ENCODE measurements around the gene TAS2R39.
"Not testable (repeated sequence)": the region's sequence is repeated elsewhere in the genome, so short reads cannot be mapped to it uniquely, and the experiment has no call there.

The TAS2R39 gene

DNA sequence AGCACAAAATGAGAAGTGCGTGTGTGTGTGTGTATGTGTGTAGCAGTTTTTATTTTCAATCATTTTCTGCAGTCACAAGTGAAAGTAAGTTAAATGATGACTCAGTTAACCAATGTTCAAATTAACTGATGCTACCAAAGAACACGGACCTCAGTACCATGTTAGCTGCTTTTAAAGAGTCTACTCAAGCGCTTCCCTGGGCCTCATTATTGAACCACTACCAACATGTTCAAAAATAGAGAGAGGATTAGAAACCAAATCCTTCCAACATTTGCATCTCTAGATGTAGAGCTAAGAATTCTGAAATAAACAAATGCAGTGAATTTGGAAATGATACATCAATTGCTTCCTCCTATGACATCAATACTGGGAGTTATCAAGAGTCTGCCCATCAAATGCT lies at the start of gene TAS2R39:
TAS2R39 (plus strand) TSS at position 396 of the 400 bp plus-strand sequence; CDS start at position 396, 0 bp downstream.
- H3K27ac ChIP-seq (ENCODE audit: low read length), result no peak within 1 kb of the TSS
- no peak within 1 kb of the TSS for H3K4me3 ChIP-seq (ENCODE audit: low read depth in 1 of 2, low read length in 2 of 2)
- H3K36me3 ChIP-seq (ENCODE audit: control insufficient read depth in 1 of 2, insufficient read depth in 2 of 2, low read length in 2 of 2), result no peaks in the 10 kb centered on the region
- peaks cover 0 to 1% of the 10 kb centered on the region in 2 donors for H3K9me3 ChIP-seq (ENCODE audit: control insufficient read depth in 1 of 2, low read length in 2 of 2)
- H3K4me1 ChIP-seq (ENCODE audit: control insufficient read depth in 1 of 2, insufficient read depth in 2 of 2, low read length in 2 of 2), result no peaks in the 10 kb centered on the region
- H3K27me3 ChIP-seq (ENCODE audit: low read depth, low read length), result no peaks in the 10 kb centered on the region

DNA sequence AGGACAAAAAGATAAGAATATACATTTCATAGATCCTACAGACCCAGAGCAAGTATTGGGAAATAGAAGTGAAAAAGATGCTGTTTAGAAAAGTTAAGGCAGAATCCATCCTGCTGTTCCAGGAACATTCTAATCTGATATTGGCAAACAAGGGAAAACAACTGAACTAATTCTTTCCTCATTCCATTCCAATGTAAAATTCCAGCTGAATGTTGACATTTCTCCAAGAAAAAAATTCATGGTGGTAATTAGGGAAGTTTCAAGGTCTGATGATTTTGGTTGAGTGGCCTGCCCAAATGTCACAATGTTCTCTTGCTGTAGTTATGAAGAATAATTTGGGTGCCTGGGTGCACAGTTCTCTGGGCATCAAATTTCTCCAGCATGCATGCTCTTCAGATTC lies 36.1 kb upstream of the TAS2R39 start:
- Histone ChIP-seq H3K36me3 (ENCODE audit: control insufficient read depth in 1 of 2, insufficient read depth in 2 of 2, low read length in 2 of 2) (no peaks in the 10 kb centered on the region), H3K27me3 (ENCODE audit: low read depth, low read length) (no peaks in the 10 kb centered on the region), H3K27ac (ENCODE audit: low read length) (no peak overlapping the region), H3K9me3 (ENCODE audit: control insufficient read depth in 1 of 2, low read length in 2 of 2) (peaks cover 0 to 4% of the 10 kb centered on the region in 2 donors), H3K4me3 (ENCODE audit: low read depth in 1 of 2, low read length in 2 of 2) (no peak overlapping the region), H3K4me1 (ENCODE audit: control insufficient read depth in 1 of 2, insufficient read depth in 2 of 2, low read length in 2 of 2) (no peaks in the 10 kb centered on the region)

DNA sequence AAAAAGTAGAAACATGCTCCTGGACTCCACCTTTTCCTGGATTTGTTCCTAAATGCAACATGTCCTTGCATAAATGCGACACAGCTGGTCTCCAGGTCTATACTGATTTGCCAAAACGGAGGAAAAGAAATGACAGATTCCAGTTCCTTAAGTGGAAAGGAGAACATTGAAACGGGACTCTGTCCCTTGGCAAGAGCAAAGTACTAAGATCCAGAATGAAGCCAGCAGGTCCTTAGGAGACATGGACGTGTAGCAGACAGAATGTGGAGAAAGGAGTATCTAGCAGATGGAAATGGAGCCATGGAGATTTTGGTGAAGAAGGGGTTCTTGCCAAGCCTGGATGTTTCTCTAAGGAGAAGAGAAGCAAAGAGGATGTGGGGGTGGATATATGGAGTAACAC lies 35.2 kb upstream of the TAS2R39 start:
- no peak overlapping the region for H3K4me3 ChIP-seq (ENCODE audit: low read depth in 1 of 2, low read length in 2 of 2)
- no peaks in the 10 kb centered on the region for H3K36me3 ChIP-seq (ENCODE audit: control insufficient read depth in 1 of 2, insufficient read depth in 2 of 2, low read length in 2 of 2)
- no peak overlapping the region for H3K27ac ChIP-seq (ENCODE audit: low read length)
- H3K27me3 ChIP-seq (ENCODE audit: low read depth, low read length), result no peaks in the 10 kb centered on the region
- H3K9me3 ChIP-seq (ENCODE audit: control insufficient read depth in 1 of 2, low read length in 2 of 2), result peaks cover 0 to 4% of the 10 kb centered on the region in 2 donors
- no peaks in the 10 kb centered on the region for H3K4me1 ChIP-seq (ENCODE audit: control insufficient read depth in 1 of 2, insufficient read depth in 2 of 2, low read length in 2 of 2)

DNA sequence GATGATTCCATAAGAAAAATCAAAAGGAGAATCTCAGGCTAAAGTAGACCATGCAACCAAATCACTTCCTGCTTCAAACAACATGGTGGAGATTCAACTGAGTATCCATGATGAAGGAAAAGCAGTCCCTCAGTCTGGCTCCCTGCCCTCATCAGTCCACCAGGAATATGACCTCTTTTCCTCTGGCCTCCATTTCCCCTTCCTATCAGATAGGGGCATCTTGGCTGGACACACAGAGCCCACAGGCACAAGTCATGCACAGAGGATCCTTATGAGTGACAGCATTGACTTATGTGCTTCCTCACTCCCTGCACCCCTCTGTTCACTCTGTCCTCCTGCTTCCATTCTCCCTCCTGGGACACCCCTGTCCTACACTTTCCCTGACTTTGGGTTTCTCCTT lies 34.6 kb upstream of the TAS2R39 start:
- H3K27me3 ChIP-seq (ENCODE audit: low read depth, low read length), result no peaks in the 10 kb centered on the region
- H3K4me1 ChIP-seq (ENCODE audit: control insufficient read depth in 1 of 2, insufficient read depth in 2 of 2, low read length in 2 of 2), result no peaks in the 10 kb centered on the region
- no peak overlapping the region for H3K4me3 ChIP-seq (ENCODE audit: low read depth in 1 of 2, low read length in 2 of 2)
- H3K36me3 ChIP-seq (ENCODE audit: control insufficient read depth in 1 of 2, insufficient read depth in 2 of 2, low read length in 2 of 2), result no peaks in the 10 kb centered on the region
- no peak overlapping the region for H3K27ac ChIP-seq (ENCODE audit: low read length)
- peaks cover 0 to 4% of the 10 kb centered on the region in 2 donors for H3K9me3 ChIP-seq (ENCODE audit: control insufficient read depth in 1 of 2, low read length in 2 of 2)

DNA sequence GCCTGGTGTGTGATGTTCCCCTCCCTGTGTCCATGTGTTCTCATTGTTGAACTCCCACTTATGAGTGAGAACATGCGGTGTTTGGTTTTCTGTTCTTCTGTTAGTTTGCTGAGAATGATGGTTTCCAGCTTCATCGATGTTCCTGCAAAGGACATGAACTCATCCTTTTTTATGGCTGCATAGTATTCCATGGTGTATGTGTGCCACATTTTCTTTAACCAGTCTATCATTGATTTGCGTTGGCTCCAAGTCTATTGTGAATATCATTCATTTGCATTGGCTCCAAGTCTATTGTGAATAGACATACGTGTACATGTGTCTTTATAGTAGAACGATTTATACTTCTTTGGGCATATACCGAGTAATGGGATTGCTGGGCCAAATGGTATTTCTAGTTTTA lies 32.5 kb upstream of the TAS2R39 start:
- not testable (repeated sequence) for H3K27me3 ChIP-seq (ENCODE audit: low read depth, low read length); H3K4me3 ChIP-seq (ENCODE audit: low read depth in 1 of 2, low read length in 2 of 2); H3K36me3 ChIP-seq (ENCODE audit: control insufficient read depth in 1 of 2, insufficient read depth in 2 of 2, low read length in 2 of 2); H3K9me3 ChIP-seq (ENCODE audit: control insufficient read depth in 1 of 2, low read length in 2 of 2); H3K4me1 ChIP-seq (ENCODE audit: control insufficient read depth in 1 of 2, insufficient read depth in 2 of 2, low read length in 2 of 2); H3K27ac ChIP-seq (ENCODE audit: low read length)

DNA sequence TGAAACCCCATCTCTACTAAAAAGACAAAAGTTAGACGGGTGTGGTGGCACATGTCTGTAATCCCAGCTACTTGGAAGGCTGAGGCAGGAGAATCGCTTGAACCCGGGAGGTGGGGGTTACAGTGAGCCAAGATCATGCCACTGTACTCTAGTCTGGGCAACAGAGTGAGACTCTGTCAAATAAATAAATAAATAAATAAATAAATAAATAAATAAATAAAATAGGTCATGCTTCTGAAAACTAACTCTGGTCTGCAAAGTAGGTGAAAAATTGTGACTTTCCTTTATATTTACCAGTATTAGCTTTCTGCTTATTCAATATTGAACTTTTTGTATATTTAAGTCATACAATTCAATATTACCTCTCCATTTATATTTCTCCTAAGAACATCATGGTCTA lies 24.6 kb upstream of the TAS2R39 start:
- not testable (repeated sequence) for H3K27ac ChIP-seq (ENCODE audit: low read length)

DNA sequence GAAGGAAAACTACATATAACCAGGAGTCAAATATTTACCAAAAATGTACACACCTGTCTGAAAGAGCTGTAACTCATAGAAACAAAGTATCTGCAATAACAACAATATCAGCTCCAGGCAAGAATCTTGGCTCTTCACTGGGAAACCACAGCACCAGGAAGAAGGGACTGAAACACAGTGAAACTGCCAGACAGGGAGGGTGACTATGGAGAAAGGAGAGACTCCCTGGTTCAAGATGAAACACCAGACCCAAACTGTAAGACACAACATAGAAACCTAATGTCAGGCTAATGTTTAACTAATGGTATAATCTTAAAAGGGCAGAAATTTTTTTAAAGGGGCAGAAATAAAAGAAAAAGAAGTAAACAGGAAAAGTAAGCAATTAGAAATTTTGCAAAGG lies 11.5 kb upstream of the TAS2R39 start:
- Histone ChIP-seq H3K27ac (ENCODE audit: low read length) (no peak overlapping the region), H3K4me3 (ENCODE audit: low read depth in 1 of 2, low read length in 2 of 2) (peak overlapping the region in 1 of 2 donors; percentile 5), H3K9me3 (ENCODE audit: control insufficient read depth in 1 of 2, low read length in 2 of 2) (peaks cover 0 to 4% of the 10 kb centered on the region in 2 donors), H3K27me3 (ENCODE audit: low read depth, low read length) (no peaks in the 10 kb centered on the region), H3K36me3 (ENCODE audit: control insufficient read depth in 1 of 2, insufficient read depth in 2 of 2, low read length in 2 of 2) (no peaks in the 10 kb centered on the region), H3K4me1 (ENCODE audit: control insufficient read depth in 1 of 2, insufficient read depth in 2 of 2, low read length in 2 of 2) (peaks cover 0 to 7% of the 10 kb centered on the region in 2 donors)

More for the DNA sequence above, 24.6 kb upstream of the TAS2R39 start:
- not testable (repeated sequence) for H3K4me1 ChIP-seq (ENCODE audit: control insufficient read depth in 1 of 2, insufficient read depth in 2 of 2, low read length in 2 of 2); H3K4me3 ChIP-seq (ENCODE audit: low read depth in 1 of 2, low read length in 2 of 2); H3K9me3 ChIP-seq (ENCODE audit: control insufficient read depth in 1 of 2, low read length in 2 of 2); H3K36me3 ChIP-seq (ENCODE audit: control insufficient read depth in 1 of 2, insufficient read depth in 2 of 2, low read length in 2 of 2); H3K27me3 ChIP-seq (ENCODE audit: low read depth, low read length)

DNA sequence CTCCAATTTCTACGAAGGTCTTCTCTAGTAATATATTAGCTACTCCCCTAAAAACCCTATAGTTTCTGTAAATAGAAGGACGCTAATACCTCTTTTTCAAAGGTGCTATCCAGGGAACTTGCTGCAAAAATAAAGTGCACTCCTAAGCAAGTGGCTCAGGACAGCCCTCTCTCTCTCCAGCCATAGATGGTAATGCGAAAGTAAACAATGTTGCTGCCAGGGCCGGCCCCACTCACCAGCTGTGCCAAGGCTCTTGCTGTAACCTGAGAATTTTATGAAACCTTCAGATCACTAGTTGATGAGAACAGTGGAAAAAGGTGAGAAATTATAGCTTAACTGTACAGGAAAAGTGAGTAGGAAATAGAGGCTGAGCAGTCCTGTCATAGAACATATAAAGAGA lies 10.9 kb upstream of the TAS2R39 start:
- Histone ChIP-seq H3K36me3 (ENCODE audit: control insufficient read depth in 1 of 2, insufficient read depth in 2 of 2, low read length in 2 of 2) (no peaks in the 10 kb centered on the region), H3K27ac (ENCODE audit: low read length) (no peak overlapping the region), H3K4me1 (ENCODE audit: control insufficient read depth in 1 of 2, insufficient read depth in 2 of 2, low read length in 2 of 2) (peaks cover 0 to 7% of the 10 kb centered on the region in 2 donors), H3K4me3 (ENCODE audit: low read depth in 1 of 2, low read length in 2 of 2) (peak overlapping the region; percentile 5 to 49), H3K27me3 (ENCODE audit: low read depth, low read length) (no peaks in the 10 kb centered on the region), H3K9me3 (ENCODE audit: control insufficient read depth in 1 of 2, low read length in 2 of 2) (peaks cover 0 to 3% of the 10 kb centered on the region in 2 donors)

DNA sequence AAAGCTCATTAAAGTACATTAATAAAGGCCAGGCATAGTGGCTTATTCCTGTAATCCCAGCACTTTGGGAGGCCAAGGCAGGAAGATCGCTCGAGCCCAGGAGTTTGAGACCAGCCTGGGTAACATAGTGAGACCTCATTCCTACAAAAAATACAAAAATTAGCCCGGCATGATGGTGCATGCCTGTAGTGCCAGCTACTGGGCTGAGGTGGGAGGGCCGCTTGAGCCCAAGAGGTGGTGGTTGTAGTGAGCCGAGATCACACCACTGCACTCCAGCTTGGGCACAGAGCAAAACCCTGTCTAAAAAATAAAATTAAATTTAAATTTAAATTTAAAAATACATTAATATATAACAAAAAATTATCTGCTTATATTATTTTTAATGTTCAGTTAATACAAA lies 7.1 kb upstream of the TAS2R39 start:
- H3K4me3 ChIP-seq (ENCODE audit: low read depth in 1 of 2, low read length in 2 of 2), result no peak overlapping the region
- peaks cover 0 to 7% of the 10 kb centered on the region in 2 donors for H3K4me1 ChIP-seq (ENCODE audit: control insufficient read depth in 1 of 2, insufficient read depth in 2 of 2, low read length in 2 of 2)
- H3K9me3 ChIP-seq (ENCODE audit: control insufficient read depth in 1 of 2, low read length in 2 of 2), result peaks cover 0 to 5% of the 10 kb centered on the region in 2 donors
- H3K27ac ChIP-seq (ENCODE audit: low read length), result no peak overlapping the region
- no peaks in the 10 kb centered on the region for H3K36me3 ChIP-seq (ENCODE audit: control insufficient read depth in 1 of 2, insufficient read depth in 2 of 2, low read length in 2 of 2)
- no peaks in the 10 kb centered on the region for H3K27me3 ChIP-seq (ENCODE audit: low read depth, low read length)

DNA sequence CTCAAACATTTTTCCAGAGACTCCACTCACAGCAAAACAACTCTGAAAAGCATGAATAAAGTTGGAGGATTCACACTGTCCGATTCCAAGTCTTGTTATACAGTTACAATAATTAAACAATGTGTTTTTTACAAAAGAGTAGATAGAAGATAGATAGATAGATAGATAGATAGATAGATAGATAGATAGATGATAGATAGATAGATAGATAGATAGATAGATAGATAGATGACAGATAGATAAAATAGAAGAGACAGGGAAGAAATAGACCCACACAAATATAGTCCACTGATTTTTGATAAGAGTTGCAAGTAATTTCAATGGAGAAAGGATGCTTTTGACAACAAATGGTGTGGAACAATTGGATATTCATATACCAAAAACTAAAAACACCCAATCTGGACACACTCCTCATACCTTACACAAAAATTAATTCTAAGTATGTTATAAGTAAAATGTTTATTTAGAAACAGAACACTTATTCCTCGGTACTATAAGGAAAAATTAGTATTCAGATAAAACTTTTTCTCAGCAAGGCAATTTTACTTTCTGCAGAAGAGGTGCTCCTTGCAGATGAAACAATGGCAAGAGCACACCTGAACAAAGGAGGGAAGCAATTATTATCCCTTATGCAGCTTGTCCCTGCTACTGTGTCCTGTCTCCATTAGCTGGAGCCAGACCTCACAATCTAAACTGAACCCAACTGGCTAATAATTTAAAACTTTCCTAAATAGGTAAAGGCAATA lies 5.7 kb upstream of the TAS2R39 start:
- no peak overlapping the region for H3K4me3 ChIP-seq (ENCODE audit: low read depth in 1 of 2, low read length in 2 of 2)
- H3K9me3 ChIP-seq (ENCODE audit: control insufficient read depth in 1 of 2, low read length in 2 of 2), result peaks cover 0 to 5% of the 10 kb centered on the region in 2 donors
- no peak overlapping the region for H3K27ac ChIP-seq (ENCODE audit: low read length)
- H3K36me3 ChIP-seq (ENCODE audit: control insufficient read depth in 1 of 2, insufficient read depth in 2 of 2, low read length in 2 of 2), result no peaks in the 10 kb centered on the region
- H3K4me1 ChIP-seq (ENCODE audit: control insufficient read depth in 1 of 2, insufficient read depth in 2 of 2, low read length in 2 of 2), result no peaks in the 10 kb centered on the region
- H3K27me3 ChIP-seq (ENCODE audit: low read depth, low read length), result no peaks in the 10 kb centered on the region

DNA sequence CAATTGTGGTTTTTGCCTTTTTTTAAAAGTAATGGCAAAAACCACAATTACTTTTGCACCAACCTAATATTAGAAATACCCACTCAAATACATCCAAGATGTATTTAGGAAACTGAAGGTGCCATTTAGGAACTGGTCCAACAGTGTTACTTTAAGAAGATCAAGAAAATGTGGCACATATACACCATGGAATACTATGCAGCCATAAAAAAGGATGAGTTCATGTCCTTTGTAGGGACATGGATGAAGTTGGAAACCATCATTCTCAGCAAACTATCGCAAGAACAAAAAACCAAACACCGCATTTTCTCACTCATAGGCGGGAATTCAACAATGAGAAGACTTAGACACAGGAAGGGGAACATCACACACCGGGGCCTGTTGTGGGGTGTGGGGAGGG lies 2.4 kb upstream of the TAS2R39 start:
- H3K27ac ChIP-seq (ENCODE audit: low read length); H3K27me3 ChIP-seq (ENCODE audit: low read depth, low read length); H3K36me3 ChIP-seq (ENCODE audit: control insufficient read depth in 1 of 2, insufficient read depth in 2 of 2, low read length in 2 of 2); H3K4me1 ChIP-seq (ENCODE audit: control insufficient read depth in 1 of 2, insufficient read depth in 2 of 2, low read length in 2 of 2); H3K9me3 ChIP-seq (ENCODE audit: control insufficient read depth in 1 of 2, low read length in 2 of 2); H3K4me3 ChIP-seq (ENCODE audit: low read depth in 1 of 2, low read length in 2 of 2): not testable (repeated sequence)

DNA sequence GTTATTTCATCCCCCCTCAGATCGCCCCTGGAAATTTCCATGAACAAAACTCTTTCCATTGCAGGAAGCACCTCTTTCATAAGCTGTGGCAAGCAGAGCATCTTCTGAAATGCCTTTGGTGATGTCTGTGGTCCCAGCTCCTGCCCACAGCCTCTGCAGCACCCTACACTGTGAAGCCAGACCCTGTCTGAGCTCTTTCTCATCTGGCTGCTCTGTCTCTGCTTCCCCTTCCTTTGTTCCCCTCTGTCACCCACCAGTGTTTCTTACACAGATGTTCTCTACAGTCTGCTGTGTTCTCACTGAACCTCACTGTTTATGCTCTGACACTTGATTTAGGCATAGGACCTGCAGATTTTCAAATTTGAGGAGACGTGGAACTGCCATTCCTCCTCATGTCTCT lies 1.9 kb upstream of the TAS2R39 start:
- Histone ChIP-seq H3K27me3 (ENCODE audit: low read depth, low read length) (no peaks in the 10 kb centered on the region), H3K4me3 (ENCODE audit: low read depth in 1 of 2, low read length in 2 of 2) (no peak overlapping the region), H3K27ac (ENCODE audit: low read length) (no peak overlapping the region), H3K9me3 (ENCODE audit: control insufficient read depth in 1 of 2, low read length in 2 of 2) (peaks cover 0 to 5% of the 10 kb centered on the region in 2 donors), H3K4me1 (ENCODE audit: control insufficient read depth in 1 of 2, insufficient read depth in 2 of 2, low read length in 2 of 2) (no peaks in the 10 kb centered on the region), H3K36me3 (ENCODE audit: control insufficient read depth in 1 of 2, insufficient read depth in 2 of 2, low read length in 2 of 2) (no peaks in the 10 kb centered on the region)

All from muscle layer of duodenum (tissue), 2 donors.